ENCODE results near the gene NDUFB8. TPM values are rescaled to one million over a fixed set of nuclear protein-coding genes. Genes with fewer than 3 reads are reported as not detected.

The NDUFB8 gene
- total RNA-seq, 1 experiment from 2014 or later = 184 TPM

DNA sequence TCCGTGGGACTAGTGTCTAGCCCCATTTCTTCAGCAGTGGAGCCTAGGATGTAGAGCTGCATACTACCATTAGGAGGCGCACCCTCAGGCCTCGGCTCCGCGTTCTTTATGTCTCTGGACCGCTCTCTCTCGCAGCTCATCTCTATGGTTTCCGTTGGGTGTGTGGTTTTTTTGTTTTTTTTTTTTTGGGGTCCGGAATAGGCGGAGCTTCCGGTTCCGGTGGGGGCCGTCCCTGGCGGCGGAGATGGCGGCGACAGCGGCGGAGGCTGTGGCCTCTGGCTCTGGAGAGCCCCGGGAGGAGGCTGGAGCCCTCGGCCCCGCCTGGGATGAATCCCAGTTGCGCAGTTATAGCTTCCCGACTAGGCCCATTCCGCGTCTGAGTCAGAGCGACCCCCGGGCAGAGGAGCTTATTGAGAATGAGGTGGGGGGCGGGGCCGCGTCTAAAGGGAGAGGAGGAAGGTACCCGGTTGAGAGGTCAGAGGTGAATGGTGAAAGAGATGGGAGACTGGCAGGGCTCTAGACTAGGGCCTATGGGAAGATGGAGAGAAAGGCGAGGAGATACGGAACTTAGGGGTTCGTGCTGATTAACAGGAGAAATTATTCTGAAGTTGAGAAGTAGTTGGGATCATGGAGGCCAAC is 6.2 kb upstream of the NDUFB8 start, which contains the start of gene HIF1AN:
TSS of gene HIF1AN (plus strand) at position 229 of the 639 bp plus-strand sequence. CDS start at position 245, 16 bp downstream.
- peak; percentile 93 for DNase-seq (ENCODE audit: low spot score)

DNA sequence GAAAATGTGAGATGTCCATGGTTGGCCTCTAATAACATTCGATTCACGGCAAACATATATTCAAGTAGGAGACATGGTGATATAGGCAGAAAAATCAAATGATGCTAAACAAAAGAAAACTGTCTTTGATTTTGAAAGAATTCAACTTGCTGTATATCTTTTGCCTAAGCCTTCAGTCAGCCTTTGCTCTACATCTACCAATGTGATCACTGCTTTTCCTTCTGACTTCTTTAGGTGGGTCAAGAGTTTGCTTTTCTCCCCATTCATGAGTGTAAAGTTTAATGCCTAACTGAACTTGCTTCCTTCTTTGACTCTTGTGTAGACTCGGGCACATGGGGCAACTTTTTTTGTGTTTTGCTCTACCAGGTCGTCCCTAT is 5.7 kb upstream of the NDUFB8 start:
- DNase-seq (ENCODE audit: low spot score) = no peak

- DNase-seq (ENCODE audit: low spot score) = no peak
Measured at GRCh38 chr10:100534726-100535125, 5.1 kb upstream of the NDUFB8 start.

DNA sequence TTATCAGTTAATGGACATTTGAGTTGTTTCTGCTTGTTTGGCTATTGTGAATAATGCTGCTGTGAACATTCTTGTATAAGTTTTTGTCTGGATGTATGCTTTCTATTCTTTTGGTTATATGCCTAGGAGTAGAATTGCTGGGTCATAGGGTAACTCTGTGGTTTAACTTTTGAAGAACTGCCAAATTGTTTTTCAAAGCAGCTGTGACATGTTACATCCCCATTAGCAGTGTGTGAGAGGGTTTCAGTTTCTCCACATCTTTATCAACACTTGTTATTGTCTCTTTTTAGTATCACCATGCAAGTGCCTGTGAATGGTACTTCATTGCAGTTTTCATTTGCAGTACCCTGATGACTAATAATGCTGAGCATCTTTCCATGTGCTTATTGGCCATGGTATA is 2.1 kb upstream of the NDUFB8 start:
- no peak for DNase-seq (ENCODE audit: low spot score)

DNA sequence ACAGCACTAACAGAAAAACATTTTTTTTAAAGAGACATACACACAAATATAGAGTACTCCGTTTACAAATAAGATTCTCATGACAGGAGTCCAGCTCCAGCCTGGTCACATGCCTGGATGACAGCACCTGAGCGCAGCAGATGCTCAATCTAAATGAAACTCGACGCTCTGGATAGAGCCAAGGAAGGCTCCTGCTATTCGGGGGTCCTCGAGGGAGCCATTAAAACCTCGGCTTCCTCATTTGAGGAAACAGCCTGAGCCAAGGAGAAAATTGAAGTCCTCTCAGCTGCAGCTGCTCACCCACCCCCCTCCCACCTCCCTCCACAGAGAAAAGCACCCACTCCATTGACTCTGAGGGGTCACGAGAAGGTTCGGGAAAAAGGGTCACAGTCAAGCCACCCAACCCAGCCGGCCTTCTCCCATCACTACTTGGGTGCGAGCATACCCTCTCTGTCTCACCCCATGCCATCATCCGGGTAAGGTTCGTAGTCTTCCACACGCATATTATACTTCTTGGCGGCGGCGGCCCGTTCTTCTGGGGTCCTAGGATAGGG is 673 bp downstream of the NDUFB8 start:
- no peak for DNase-seq (ENCODE audit: low spot score)

DNA sequence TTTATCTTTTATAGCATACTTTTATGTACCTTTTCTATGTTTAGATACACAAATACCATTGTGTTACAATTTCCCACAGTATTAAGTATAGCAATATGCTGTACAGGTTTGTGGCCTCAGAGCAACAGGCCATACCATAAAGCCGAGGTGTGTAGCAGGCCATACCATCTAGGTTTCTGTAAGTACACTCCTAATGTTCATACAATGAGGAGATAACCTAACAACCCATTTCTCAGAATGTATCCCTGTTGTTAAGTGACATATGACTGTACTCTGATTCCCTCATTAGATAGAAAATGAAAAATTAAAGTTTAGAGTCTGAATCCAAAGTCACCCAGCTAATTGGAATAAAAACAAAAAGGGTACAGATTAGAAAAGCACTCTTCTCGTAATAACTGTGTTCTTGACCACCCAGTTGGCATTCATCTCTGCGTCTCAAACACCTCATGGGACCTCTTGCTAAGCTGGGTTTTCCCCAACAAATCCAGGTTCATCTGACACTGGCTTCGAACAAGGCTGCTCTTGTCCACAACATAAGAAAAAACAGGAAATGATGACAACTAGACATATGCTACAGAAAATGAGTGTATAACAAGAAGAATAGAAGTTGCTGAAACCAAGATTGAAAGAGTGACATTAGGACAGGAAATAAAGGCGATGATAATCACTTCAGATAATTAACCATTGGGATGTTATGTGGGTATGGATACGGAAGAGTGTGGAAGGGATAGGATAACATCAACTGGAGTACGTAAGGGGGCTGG is 1.4 kb downstream of the NDUFB8 start:
- no peak for DNase-seq (ENCODE audit: low spot score)

GRCh38 chr10:100524638-100525037 is 5.0 kb downstream of the NDUFB8 start:
- DNase-seq (ENCODE audit: low spot score) = no peak

DNA sequence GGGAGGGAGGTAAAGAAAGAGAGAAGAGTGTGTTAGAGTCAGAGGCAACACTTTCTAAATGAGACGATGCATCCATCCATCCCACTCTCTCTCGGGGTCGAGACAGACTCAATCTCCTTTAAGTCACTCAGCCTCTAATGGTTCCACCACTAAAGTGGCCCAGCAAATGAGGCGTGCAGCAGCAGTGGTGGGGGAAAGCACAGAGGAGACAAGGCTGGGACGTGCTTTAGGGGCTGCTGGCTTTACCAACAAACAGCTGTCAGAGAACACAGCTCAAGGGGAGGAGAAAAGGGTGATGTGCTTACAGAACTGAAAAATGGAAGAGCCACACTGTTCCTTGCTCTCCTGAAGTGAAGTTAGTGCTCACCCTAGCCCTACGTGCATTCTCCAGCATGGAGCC is 5.5 kb downstream of the NDUFB8 start:
- no peak for DNase-seq (ENCODE audit: low spot score)

- DNase-seq (ENCODE audit: low spot score) = no peak
Measured at GRCh38 chr10:100522945-100523344, 6.7 kb downstream of the NDUFB8 start.

DNA sequence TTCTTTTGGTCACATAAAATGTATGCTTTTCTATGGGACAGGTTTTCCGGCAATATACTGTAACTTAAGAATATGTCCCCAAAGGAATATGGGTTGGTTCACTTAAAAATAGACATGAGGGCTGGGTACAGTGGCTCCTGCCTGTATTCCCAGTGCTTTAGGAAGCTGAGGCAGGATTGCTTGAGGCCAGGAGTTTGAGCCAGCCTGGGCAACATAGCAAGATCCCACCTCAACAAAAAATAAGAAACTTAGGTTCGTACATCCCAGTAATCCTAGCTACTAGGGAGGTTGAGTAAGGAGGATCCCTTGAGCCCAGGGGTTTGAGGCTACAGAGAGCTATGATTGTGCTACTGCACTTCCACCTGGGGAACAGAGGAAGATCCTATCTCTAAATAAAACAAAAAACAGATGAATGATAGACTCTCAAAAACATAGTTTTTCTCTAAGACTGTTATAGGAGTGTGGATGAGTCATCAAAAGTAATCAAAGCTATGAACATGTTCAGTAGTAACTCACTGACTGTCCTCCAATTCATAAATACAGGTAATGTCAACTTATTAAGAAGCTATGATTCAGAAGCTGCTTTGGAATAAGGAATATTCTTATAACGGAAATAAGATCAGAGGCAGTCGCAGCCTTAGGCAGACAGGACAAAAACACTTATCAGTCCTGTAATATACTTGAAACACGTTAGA is 7.4 kb downstream of the NDUFB8 start:
- no peak for DNase-seq (ENCODE audit: low spot score)

DNA sequence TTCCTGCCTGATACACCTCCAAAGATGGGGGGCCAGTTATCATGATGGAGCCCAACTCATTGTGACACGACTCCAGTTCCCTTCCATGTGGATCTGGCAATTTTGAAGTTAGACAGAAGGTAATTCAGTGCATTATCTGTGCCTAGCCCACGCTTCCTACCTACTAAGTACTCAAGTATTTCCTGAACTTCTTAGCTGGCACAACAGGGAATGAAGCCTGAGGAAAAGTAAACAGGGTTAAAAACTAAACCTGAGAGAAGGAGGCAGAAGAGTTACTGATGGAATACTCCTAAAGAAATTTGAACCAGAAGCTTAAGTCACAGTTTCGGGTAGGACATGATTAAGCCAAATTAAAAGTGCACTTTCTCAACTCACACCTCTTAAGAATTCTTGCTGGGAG is 8.9 kb downstream of the NDUFB8 start:
- DNase-seq (ENCODE audit: low spot score) = no peak

- no peak for DNase-seq (ENCODE audit: low spot score)
Measured at GRCh38 chr10:100519311-100520051, 10.2 kb downstream of the NDUFB8 start, which contains the start of gene SEC31B. TSS of gene SEC31B (minus strand) at chr10:100519861. CDS start at chr10:100516952, 2,909 bp downstream.

DNA sequence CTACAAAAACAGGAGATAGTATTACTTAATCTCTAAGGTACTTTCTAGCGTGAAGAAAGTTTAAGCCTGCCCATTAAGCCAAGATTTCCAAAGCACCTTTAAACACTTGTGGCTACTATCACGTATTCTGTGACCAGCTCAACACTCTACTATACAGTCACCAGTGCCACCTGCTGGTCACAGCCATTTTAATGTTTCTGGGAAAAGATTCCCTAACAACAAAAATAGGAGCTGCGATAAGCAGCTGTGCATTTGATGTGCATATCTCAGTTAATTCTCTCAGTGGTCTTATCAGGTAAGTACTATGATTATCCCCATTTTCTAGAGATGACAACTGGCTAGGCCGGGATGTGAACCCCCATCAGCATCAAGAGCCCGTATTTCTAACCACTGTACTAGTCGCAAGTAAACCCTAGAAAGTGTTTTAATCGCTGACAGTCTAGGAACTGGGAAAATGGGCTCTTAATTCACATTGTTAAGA is 10.9 kb downstream of the NDUFB8 start:
- DNase-seq (ENCODE audit: low spot score) = peak; percentile 52

GRCh38 chr10:100516847-100517246 is 12.8 kb downstream of the NDUFB8 start:
- no peak for DNase-seq (ENCODE audit: low spot score)

- no peak for DNase-seq (ENCODE audit: low spot score)
Measured at GRCh38 chr10:100515612-100516011, 14.1 kb downstream of the NDUFB8 start.

DNA sequence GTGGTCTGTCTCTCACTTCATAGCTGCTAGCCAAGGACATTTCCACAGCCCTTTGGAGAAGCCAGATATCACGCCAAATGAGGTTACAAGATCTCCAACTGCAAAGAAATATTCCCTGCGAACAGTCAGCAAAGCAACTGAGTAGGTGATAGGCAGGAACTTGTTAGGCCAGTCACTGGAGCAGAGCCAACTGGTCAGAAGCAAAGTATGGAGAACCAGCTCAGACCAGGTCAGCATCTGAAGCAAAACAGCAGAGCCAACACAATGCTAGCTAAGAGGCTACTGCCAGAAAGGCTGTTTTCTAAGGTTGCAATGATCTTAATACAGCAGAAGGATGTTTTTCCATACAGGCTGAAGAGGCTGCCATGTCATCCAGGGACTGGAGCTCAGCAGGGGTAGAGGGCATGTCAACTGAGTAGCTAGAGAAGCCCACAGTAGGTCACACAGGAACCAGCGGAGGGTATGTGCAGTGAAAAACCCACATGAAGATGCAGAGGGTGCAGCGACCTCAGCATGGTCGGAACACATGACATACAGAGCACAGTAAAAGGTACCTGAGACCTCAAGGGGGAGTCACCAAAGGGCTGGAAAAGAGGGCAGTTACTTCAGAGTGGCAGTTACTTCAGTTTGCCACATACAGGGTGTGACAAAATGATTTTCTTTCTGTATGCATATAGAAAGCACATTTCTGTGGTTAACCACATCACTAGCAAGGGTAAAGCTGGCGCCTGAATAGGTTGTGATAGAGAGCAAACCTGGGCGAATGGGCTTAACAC is 18.9 kb downstream of the NDUFB8 start:
- no peak for DNase-seq (ENCODE audit: low spot score)

DNA sequence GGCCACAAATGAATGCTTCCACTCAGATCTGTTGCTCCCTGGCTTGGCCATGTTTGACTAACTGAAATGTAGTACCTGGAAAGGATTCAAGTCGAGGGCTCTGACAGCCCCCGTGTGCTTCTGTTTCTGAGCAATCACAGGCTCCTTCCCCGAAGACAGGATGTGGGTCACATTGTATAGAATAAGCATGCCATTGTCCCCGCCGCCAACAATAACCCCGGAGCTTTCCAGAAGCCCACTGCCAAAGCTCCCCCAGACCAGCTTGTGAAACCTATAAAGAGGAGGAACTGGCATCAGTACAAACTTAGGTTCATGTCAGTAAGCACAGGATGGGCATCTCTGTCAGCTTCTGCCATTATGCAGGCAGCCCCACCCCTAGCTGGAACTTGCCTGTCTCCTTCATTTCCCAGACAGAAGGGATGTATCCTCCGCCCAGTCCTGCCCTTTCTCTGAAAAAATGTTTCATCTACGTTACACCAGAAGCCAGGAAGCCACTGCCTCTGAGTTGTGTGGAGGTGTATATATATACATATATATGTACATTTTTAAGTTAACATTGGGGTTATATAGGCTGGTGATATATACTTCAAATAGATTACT is 20.3 kb downstream of the NDUFB8 start:
- DNase-seq (ENCODE audit: low spot score) = no peak

- DNase-seq (ENCODE audit: low spot score) = peak; percentile 40
Measured at GRCh38 chr10:100508691-100509150, 20.9 kb downstream of the NDUFB8 start.

- DNase-seq (ENCODE audit: low spot score) = no peak
Measured at GRCh38 chr10:100508266-100508665, 21.4 kb downstream of the NDUFB8 start.

- no peak for DNase-seq (ENCODE audit: low spot score)
Measured at GRCh38 chr10:100507357-100507732, 22.3 kb downstream of the NDUFB8 start.

All from H4 (cell line).